ENCODE data around the gene KCNK13. TPM values are rescaled to one million over a fixed set of nuclear protein-coding genes. Genes with fewer than 3 reads are reported as not detected.

Gene KCNK13
- total and polyA plus RNA-seq, 2 of the 4 experiments (the other 2 are of a cell fraction) = not detected

DNA sequence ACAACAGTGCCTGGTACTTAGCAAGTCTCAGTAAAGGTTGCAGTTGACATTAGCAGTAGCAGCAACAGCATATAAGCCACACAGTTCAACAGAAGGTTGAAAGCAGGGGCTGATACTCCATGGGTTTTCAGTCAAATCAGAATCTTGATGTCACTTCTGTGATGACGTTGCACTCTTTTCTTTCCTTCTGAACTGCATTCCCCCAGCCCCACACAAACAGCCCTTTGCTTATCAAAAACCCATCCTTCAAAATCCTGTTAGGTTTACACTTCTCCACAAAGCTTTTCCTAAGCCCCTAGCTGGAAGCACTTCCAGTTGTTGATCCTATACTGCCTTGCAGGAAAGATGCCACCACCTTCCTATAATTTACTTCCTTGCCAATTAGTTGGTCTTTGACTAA is 34.0 kb upstream of the KCNK13 start:
- POLR2A ChIA-PET (ENCODE audit: unreplicated experiment) = no interaction called here
- no peak overlapping the region for H2AK9ac ChIP-seq (replicated peaks; ENCODE audit: low read depth, low read length, poor library complexity)
- no peak overlapping the region for H3K4me2 ChIP-seq (ENCODE audit: low read depth, low read length)
- H3K36me3 ChIP-seq (ENCODE audit: control insufficient read depth, insufficient read depth, low read length) = peaks cover 24% of the 10 kb centered on the region
- no peak overlapping the region for H2BK120ac ChIP-seq (ENCODE audit: low read depth, low read length)
- H2BK20ac ChIP-seq (ENCODE audit: low read depth, low read length) = no peak overlapping the region
- H4K91ac ChIP-seq (ENCODE audit: insufficient read depth, low read depth, low read length) = no peak overlapping the region
- no peak overlapping the region for H2BK15ac ChIP-seq (ENCODE audit: low read depth, low read length)
- dilution Hi-C loops (cut with HindIII; ENCODE audit: low sequenced_read_pairs, unreplicated experiment) (no loop called here), intact Hi-C loops (cut with micrococcal nuclease) (no loop called here), in situ Hi-C loops (cut with MboI; ENCODE audit: low sequenced_read_pairs) (no loop called here)
- no peaks in the 10 kb centered on the region for H3K4me1 ChIP-seq (ENCODE audit: control insufficient read depth, insufficient read depth, low read length)
- 14% methylated on average over 1 of the region's 1 CpG; no CpG with 5 or more reads in 1 of the 2 experiments for WGBS, 2 experiments (ENCODE audit: extremely low coverage in 2 of 2, insufficient read length in 1 of 2)
- 0 out of 4 replicates have a peak, but pooled peaks cover 0 to 3% of the 10 kb centered on the region in 2 experiments for H3K79me1 ChIP-seq (ENCODE audit: low read depth in 1 of 2, low read length in 2 of 2)
- DNase-seq (no peak), ATAC-seq (ENCODE audit: low read depth) (no peak)
- no peak overlapping the region for H3K4ac ChIP-seq (ENCODE audit: low read depth, low read length)
- no peak overlapping the region for H3K4me3 ChIP-seq (ENCODE audit: insufficient read depth, low read depth, low read length)
- no peak overlapping the region for H2AK5ac ChIP-seq (ENCODE audit: low read depth, low read length)
- CTCF ChIA-PET = no interaction called here
- H3K9ac ChIP-seq (ENCODE audit: low read depth, low read length) = no peak overlapping the region
- no peaks in the 10 kb centered on the region for H3K9me3 ChIP-seq (ENCODE audit: control insufficient read depth, insufficient read depth, low read length)
- no peak overlapping the region for H4K8ac ChIP-seq (ENCODE audit: low read depth in 2 of 2, low read length in 2 of 2)
- H3K27ac ChIP-seq (ENCODE audit: insufficient read depth, low read length) = no peak overlapping the region
- H3K18ac ChIP-seq (ENCODE audit: low read depth, low read length) = no peak overlapping the region
- no peak overlapping the region for H3K23ac ChIP-seq (ENCODE audit: low read depth, low read length)
- H3K56ac ChIP-seq (ENCODE audit: extremely low read depth, insufficient read depth, low read length) = no peak overlapping the region
- no peaks in the 10 kb centered on the region for H3K27me3 ChIP-seq (ENCODE audit: control insufficient read depth, insufficient read depth, low read length)
- H4K20me1 ChIP-seq (ENCODE audit: insufficient read depth, low read length) = no peaks in the 10 kb centered on the region
- no peak overlapping the region for H2BK5ac ChIP-seq (ENCODE audit: low read depth, low read length, poor library complexity, severe bottlenecking)
- no TSS peak for BruUV-seq (replicated peaks)
- no peaks in the 10 kb centered on the region; the same call in 1 of the 2 replicates for H3K9me1 ChIP-seq (ENCODE audit: insufficient read depth, low read length)
- H3K14ac ChIP-seq (replicated peaks; ENCODE audit: low read depth, low read length) = no peak overlapping the region
- H4K5ac ChIP-seq (ENCODE audit: low read depth, low read length) = no peak overlapping the region
- TF ChIP-seq MAFK (IDR thresholded peaks at IDR 0.05; ENCODE audit: low read depth, low read length) (no peak), CEBPB (IDR thresholded peaks at IDR 0.05; ENCODE audit: low read depth, low read length) (no peak), POLR2A (IDR thresholded peaks at IDR 0.05; ENCODE audit: low read depth, low read length) (no peak), MAZ (IDR thresholded peaks at IDR 0.05; ENCODE audit: borderline replicate concordance, low read depth, low read length) (no peak), MXI1 (IDR thresholded peaks at IDR 0.05; ENCODE audit: borderline replicate concordance, low read depth, low read length) (no peak), BHLHE40 (IDR thresholded peaks at IDR 0.05; ENCODE audit: low read depth, low read length) (no peak), CHD1 (IDR thresholded peaks at IDR 0.05; ENCODE audit: low read depth, low read length) (no peak), NFE2L2 (IDR thresholded peaks at IDR 0.05; ENCODE audit: low read depth, low read length) (no peak), FOS (IDR thresholded peaks at IDR 0.05; ENCODE audit: low read depth, low read length) (no peak), RFX5 (IDR thresholded peaks at IDR 0.05; ENCODE audit: low read depth, low read length) (no peak), RAD21 (IDR thresholded peaks at IDR 0.05; ENCODE audit: low read length) (no peak), SMC3 (IDR thresholded peaks at IDR 0.05; ENCODE audit: low read depth, low read length) (no peak)
- TF ChIP-seq, protein P1, sequence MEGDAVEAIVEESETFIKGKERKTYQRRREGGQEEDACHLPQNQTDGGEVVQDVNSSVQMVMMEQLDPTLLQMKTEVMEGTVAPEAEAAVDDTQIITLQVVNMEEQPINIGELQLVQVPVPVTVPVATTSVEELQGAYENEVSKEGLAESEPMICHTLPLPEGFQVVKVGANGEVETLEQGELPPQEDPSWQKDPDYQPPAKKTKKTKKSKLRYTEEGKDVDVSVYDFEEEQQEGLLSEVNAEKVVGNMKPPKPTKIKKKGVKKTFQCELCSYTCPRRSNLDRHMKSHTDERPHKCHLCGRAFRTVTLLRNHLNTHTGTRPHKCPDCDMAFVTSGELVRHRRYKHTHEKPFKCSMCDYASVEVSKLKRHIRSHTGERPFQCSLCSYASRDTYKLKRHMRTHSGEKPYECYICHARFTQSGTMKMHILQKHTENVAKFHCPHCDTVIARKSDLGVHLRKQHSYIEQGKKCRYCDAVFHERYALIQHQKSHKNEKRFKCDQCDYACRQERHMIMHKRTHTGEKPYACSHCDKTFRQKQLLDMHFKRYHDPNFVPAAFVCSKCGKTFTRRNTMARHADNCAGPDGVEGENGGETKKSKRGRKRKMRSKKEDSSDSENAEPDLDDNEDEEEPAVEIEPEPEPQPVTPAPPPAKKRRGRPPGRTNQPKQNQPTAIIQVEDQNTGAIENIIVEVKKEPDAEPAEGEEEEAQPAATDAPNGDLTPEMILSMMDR (conservative IDR thresholded peaks at IDR 0.05; ENCODE audit: low read depth, low read length) = no peak
- TF ChIP-seq, protein P2, sequence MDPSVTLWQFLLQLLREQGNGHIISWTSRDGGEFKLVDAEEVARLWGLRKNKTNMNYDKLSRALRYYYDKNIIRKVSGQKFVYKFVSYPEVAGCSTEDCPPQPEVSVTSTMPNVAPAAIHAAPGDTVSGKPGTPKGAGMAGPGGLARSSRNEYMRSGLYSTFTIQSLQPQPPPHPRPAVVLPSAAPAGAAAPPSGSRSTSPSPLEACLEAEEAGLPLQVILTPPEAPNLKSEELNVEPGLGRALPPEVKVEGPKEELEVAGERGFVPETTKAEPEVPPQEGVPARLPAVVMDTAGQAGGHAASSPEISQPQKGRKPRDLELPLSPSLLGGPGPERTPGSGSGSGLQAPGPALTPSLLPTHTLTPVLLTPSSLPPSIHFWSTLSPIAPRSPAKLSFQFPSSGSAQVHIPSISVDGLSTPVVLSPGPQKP (IDR thresholded peaks at IDR 0.05; ENCODE audit: borderline replicate concordance, low read depth, low read length) = no peak
- TF ChIP-seq, protein P3, sequence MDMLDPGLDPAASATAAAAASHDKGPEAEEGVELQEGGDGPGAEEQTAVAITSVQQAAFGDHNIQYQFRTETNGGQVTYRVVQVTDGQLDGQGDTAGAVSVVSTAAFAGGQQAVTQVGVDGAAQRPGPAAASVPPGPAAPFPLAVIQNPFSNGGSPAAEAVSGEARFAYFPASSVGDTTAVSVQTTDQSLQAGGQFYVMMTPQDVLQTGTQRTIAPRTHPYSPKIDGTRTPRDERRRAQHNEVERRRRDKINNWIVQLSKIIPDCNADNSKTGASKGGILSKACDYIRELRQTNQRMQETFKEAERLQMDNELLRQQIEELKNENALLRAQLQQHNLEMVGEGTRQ (IDR thresholded peaks at IDR 0.05; ENCODE audit: low read depth, low read length) = no peak
- H2AFZ ChIP-seq (replicated peaks; ENCODE audit: low read length, poor library complexity) = no peak overlapping the region
